ENCODE results near the gene NACC1. TPM values are rescaled to one million over a fixed set of nuclear protein-coding genes. Genes with fewer than 3 reads are reported as not detected.
A peak's percentile ranks its signal among the peaks of the same experiment; 100 is the strongest.

NACC1 gene
- total and polyA plus RNA-seq, 2 of the 8 experiments (the other 6 are each of a cell fraction or from before 2014, with no cell fraction given): 234 to 301 TPM

GRCh38 chr19:13099073-13099999 lies 18.7 kb upstream of the NACC1 start (continued):
- TF ChIP-seq HDAC2 (IDR thresholded peaks at IDR 0.05; ENCODE audit: borderline replicate concordance in 1 of 2, low read depth in 2 of 2, low read length in 2 of 2) (no peak), BCL11A (IDR thresholded peaks at IDR 0.05; ENCODE audit: low read depth in 2 of 2, low read length in 2 of 2) (no peak), TBP (IDR thresholded peaks at IDR 0.05; ENCODE audit: low read depth, low read length) (no peak), SIN3A (conservative IDR thresholded peaks at IDR 0.05 in 1 of 2, IDR thresholded peaks at IDR 0.05 in 1 of 2; ENCODE audit: low read depth in 1 of 2, low read length in 2 of 2) (no peak), SP1 (IDR thresholded peaks at IDR 0.05; ENCODE audit: low read depth, low read length) (no peak), CHD7 (IDR thresholded peaks at IDR 0.05; ENCODE audit: insufficient replicate concordance, low read length) (no peak), RXRA (IDR thresholded peaks at IDR 0.05; ENCODE audit: insufficient read depth, low read depth, low read length) (no peak), CREB1 (IDR thresholded peaks at IDR 0.05) (peak; percentile 14; the same call in 1 of the 2 replicates), HDAC6 (IDR thresholded peaks at IDR 0.05; ENCODE audit: low read depth, low read length) (no peak)

Data from H1 (cell line).